OCI-M1 (cell line): ENCODE data around the gene DRC7.
A peak's percentile ranks its signal among the peaks of the same experiment; 100 is the strongest.
"Not testable (repeated sequence)": the region's sequence is repeated elsewhere in the genome, so short reads cannot be mapped to it uniquely, and the experiment has no call there.

ENCODE experiments used
- DNase-seq: peaks from one replicate; lab custom pipeline; 2025; lab: John Stamatoyannopoulos, UW

The DRC7 gene

GRCh38 chr16:57658878-57659674 lies 35.5 kb upstream of the DRC7 start:
- no peak for DNase-seq

GRCh38 chr16:57660715-57661463 lies 33.7 kb upstream of the DRC7 start:
- peak; percentile 8 for DNase-seq

- DNase-seq = no peak
Observed at GRCh38 chr16:57661510-57661909, 33.1 kb upstream of the DRC7 start.

GRCh38 chr16:57661936-57662906 lies 32.4 kb upstream of the DRC7 start:
- no peak for DNase-seq

GRCh38 chr16:57663436-57663835 lies 31.2 kb upstream of the DRC7 start:
- no peak for DNase-seq

GRCh38 chr16:57663917-57664661 lies 30.5 kb upstream of the DRC7 start:
- no peak for DNase-seq

- DNase-seq = no peak
Observed at GRCh38 chr16:57664662-57665025, 30.0 kb upstream of the DRC7 start.

- no peak for DNase-seq
Observed at GRCh38 chr16:57665541-57665940, 29.1 kb upstream of the DRC7 start.

GRCh38 chr16:57666353-57667047 lies 28.1 kb upstream of the DRC7 start:
- no peak for DNase-seq

- DNase-seq = no peak
Observed at GRCh38 chr16:57667048-57667525, 27.5 kb upstream of the DRC7 start.

GRCh38 chr16:57667526-57668262 lies 26.9 kb upstream of the DRC7 start:
- DNase-seq = peak; percentile 37

GRCh38 chr16:57668263-57668571 lies 26.4 kb upstream of the DRC7 start, which contains the start of gene ADGRG3:
Gene ADGRG3 (plus strand): TSS chr16:57668306. CDS start chr16:57668348, 42 bp downstream.
- DNase-seq = no peak

GRCh38 chr16:57668630-57669475 lies 25.8 kb upstream of the DRC7 start:
- no peak for DNase-seq

GRCh38 chr16:57669476-57670162 lies 25.0 kb upstream of the DRC7 start:
- DNase-seq = no peak

- DNase-seq = no peak
Observed at GRCh38 chr16:57670196-57670595, 24.4 kb upstream of the DRC7 start.

GRCh38 chr16:57671451-57671850 lies 23.2 kb upstream of the DRC7 start:
- not testable (repeated sequence) for DNase-seq

GRCh38 chr16:57672416-57672815 lies 22.2 kb upstream of the DRC7 start:
- no peak for DNase-seq

- DNase-seq = no peak
Observed at GRCh38 chr16:57672824-57673223, 21.8 kb upstream of the DRC7 start.
